Duodenal mucosa (tissue), 2 donors: ENCODE data around the gene PRKAG3.
A peak's percentile ranks its signal among the peaks of the same experiment; 100 is the strongest.

ENCODE experiments used
- H3K27ac ChIP-seq: one replicate; pipeline ENCODE4 v1.7.0; 2013; ENCODE audit warnings: low read depth, low read length
- H3K27me3 ChIP-seq, 2 donors: one replicate each; pipeline ENCODE4 v1.7.0; 2013; ENCODE audit warnings: low read length in 2 of 2, control low read depth in 1 of 2; ENCODE audit not compliant: insufficient read depth in 2 of 2, control insufficient read depth in 1 of 2
- H3K36me3 ChIP-seq, 2 donors: one replicate each; pipeline ENCODE4 v1.7.0; 2013; ENCODE audit warnings: low read length in 2 of 2, control low read depth in 1 of 2; ENCODE audit not compliant: insufficient read depth in 2 of 2, control insufficient read depth in 1 of 2
- H3K4me1 ChIP-seq, 2 donors: one replicate each; pipeline ENCODE4 v1.7.0; 2013; ENCODE audit warnings: low read length in 2 of 2, control low read depth in 1 of 2; ENCODE audit not compliant: insufficient read depth in 2 of 2, control insufficient read depth in 1 of 2
- H3K4me3 ChIP-seq, 2 donors: one replicate each; pipeline ENCODE4 v1.7.0; 2013; ENCODE audit warnings: low read length in 2 of 2, low read depth in 1 of 2
- H3K9ac ChIP-seq, 2 donors: one replicate each; pipeline ENCODE4 v1.7.0; 2013; ENCODE audit warnings: low read length in 2 of 2, low read depth in 1 of 2
- H3K9me3 ChIP-seq, 2 donors: one replicate each; pipeline ENCODE4 v1.7.0; 2013; ENCODE audit warnings: low read length in 2 of 2, control low read depth in 1 of 2; ENCODE audit not compliant: control insufficient read depth in 1 of 2

The PRKAG3 gene

DNA sequence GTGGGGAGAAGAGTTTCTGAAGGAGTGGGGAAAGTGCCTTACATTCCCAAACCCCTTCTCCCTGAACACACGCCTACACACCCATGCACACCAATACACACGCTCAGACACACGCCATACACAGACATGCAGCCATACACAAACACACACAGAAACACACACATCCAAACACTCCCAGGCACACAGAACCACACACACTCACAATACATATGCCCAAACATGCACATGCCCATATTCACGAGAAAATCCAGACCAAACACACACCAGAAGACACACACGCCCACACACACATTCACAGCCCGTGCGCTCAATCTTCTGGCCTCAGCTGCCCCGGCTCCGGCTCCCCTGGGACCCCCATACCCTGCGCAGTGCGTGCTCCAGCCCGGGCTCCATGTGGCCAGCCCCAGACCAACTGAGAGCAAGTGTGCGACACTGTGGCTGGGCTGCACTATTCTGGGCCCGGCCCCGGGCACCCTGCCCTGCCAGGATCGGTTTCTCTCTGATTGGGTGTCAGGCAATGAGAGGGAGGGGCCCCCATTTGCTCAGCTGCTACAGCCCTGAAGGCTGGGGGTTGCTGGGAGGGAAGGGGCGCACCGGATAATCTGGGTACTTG, at the start of gene PRKAG3:
Gene PRKAG3, minus strand, starts transcription at position 426 of the 613 bp plus-strand sequence.
- H3K4me3 ChIP-seq = no peak within 1 kb of the TSS
- H3K9me3 ChIP-seq = no peaks in the 10 kb centered on the region
- H3K9ac ChIP-seq = no peak within 1 kb of the TSS
- no peaks in the 10 kb centered on the region for H3K4me1 ChIP-seq
- peaks cover 0 to 14% of the 10 kb centered on the region in 2 donors for H3K27me3 ChIP-seq
- H3K36me3 ChIP-seq = no peaks in the 10 kb centered on the region
- no peak within 1 kb of the TSS for H3K27ac ChIP-seq

GRCh38 chr2:218880859-218881594, 49.4 kb upstream of the PRKAG3 start:
- Histone ChIP-seq H3K27me3 (peaks cover 67 to 70% of the 10 kb centered on the region in 2 donors), H3K27ac (peak overlapping the region; percentile 10), H3K9me3 (no peaks in the 10 kb centered on the region), H3K9ac (no peak overlapping the region), H3K36me3 (no peaks in the 10 kb centered on the region), H3K4me3 (peak overlapping the region; percentile 14 to 55), H3K4me1 (peaks cover 5 to 26% of the 10 kb centered on the region in 2 donors)

- Histone ChIP-seq H3K27me3 (peaks cover 73 to 77% of the 10 kb centered on the region in 2 donors), H3K9ac (no peak within 1 kb of the TSS), H3K4me1 (peaks cover 5 to 26% of the 10 kb centered on the region in 2 donors), H3K27ac (peak within 1 kb of the TSS; percentile 10), H3K36me3 (no peaks in the 10 kb centered on the region), H3K4me3 (peak within 1 kb of the TSS; percentile 30 to 55), H3K9me3 (no peaks in the 10 kb centered on the region)
These were observed 48.7 kb upstream of the PRKAG3 start, which contains the start of gene WNT10A for GRCh38 chr2:218880102-218880858. TSS of gene WNT10A (plus strand) at chr2:218880852. CDS start at chr2:218880996, 144 bp downstream.

DNA sequence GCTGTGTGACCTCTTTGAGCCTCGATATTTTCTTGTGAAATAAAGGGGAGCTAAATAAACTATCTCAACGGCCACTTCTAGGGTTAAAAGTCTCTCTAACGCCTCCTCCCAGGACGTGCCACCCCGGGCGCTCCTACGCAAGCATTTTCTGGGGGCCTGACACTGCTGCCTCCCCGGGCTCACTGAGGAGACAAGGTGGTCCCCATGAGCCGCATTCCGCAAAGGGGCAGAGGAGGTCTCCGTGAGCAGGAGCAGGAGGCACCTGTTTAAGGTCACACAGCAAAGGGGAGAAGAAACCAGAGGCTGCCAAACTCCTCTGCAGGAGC, 48.1 kb upstream of the PRKAG3 start:
- Histone ChIP-seq H3K27me3 (peaks cover 74 to 76% of the 10 kb centered on the region in 2 donors), H3K27ac (no peak overlapping the region), H3K4me3 (peak overlapping the region; percentile 22 to 55), H3K4me1 (peaks cover 5 to 26% of the 10 kb centered on the region in 2 donors), H3K9ac (no peak overlapping the region), H3K9me3 (no peaks in the 10 kb centered on the region), H3K36me3 (no peaks in the 10 kb centered on the region)

DNA sequence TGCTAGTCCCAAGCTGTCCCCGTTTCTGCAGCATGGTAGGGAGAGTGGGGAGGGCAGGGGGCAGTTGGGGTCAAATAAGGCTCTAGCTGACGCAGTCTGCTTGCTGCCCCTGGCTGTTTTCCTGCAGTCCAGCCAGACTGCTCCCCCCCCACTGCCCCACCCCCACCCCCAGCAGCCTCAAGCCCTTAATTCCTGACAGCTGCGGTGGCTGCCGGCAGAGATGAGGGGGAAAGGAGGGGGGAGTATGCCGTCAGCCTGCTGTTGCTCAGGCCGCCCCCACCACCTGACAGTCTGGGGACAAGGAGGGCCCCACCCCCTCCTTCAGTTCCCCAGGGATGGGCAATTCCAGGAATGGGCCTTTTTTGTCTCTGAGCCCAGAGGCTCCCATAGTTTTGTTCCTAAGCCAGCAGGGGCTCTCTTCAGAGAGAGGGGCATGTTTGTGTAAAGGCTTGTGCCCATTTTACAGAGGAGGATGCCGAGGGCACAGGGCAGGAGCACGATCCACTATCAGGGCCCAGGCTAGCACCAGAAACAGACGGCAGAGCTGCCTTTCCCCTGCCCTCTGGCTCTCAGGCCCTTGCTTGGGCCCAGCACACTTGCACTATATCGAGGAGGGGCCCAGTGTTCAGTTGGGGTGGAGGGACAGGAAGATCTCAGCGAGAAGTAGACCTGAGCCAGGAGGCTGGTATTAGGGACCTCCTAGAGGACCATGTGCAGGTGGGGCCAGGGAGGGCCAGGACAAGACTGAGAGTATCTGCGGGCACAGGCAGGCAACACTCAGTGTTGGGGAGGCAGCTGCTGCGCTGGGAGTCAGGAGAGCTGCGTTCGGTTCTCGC, 47.5 kb upstream of the PRKAG3 start:
- no peaks in the 10 kb centered on the region for H3K36me3 ChIP-seq
- H3K4me1 ChIP-seq = peaks cover 5 to 26% of the 10 kb centered on the region in 2 donors
- H3K27ac ChIP-seq = no peak overlapping the region
- H3K9me3 ChIP-seq = no peaks in the 10 kb centered on the region
- peaks cover 74 to 76% of the 10 kb centered on the region in 2 donors for H3K27me3 ChIP-seq
- peak overlapping the region in 1 of 2 donors; percentile 22 for H3K4me3 ChIP-seq
- no peak overlapping the region for H3K9ac ChIP-seq

- peaks cover 5 to 22% of the 10 kb centered on the region in 2 donors for H3K4me1 ChIP-seq
- no peak overlapping the region for H3K9ac ChIP-seq
- no peaks in the 10 kb centered on the region for H3K36me3 ChIP-seq
- peaks cover 78 to 83% of the 10 kb centered on the region in 2 donors for H3K27me3 ChIP-seq
- no peak overlapping the region for H3K4me3 ChIP-seq
- H3K27ac ChIP-seq = no peak overlapping the region
- no peaks in the 10 kb centered on the region for H3K9me3 ChIP-seq
These were observed 46.9 kb upstream of the PRKAG3 start for GRCh38 chr2:218878486-218878885.

- Histone ChIP-seq H3K36me3 (no peaks in the 10 kb centered on the region), H3K27ac (no peak overlapping the region), H3K9me3 (no peaks in the 10 kb centered on the region), H3K4me1 (peaks cover 5 to 19% of the 10 kb centered on the region in 2 donors), H3K9ac (no peak overlapping the region), H3K27me3 (peaks cover 81 to 85% of the 10 kb centered on the region in 2 donors), H3K4me3 (no peak overlapping the region)
These were observed 46.3 kb upstream of the PRKAG3 start for GRCh38 chr2:218877891-218878290.

DNA sequence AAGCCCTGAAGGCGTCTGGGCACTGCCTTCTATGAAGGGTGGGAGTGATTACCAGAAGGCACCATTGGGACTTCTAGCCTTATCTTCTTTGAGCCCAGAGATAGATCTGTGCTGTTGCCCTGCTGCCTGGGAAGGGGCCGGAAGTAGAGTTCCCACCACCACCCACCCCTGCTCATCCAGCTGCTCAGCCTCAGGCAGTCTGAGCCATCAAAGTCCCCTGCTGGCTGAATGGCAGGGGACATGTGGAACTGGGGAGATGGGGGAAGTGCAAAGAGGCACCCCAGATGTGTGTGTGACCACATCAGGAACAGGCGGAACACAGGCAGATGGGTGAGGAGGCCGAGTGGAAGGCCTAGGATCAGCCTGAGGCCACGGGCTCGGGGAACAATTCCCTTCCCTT, 45.7 kb upstream of the PRKAG3 start:
- Histone ChIP-seq H3K4me3 (no peak overlapping the region), H3K27ac (no peak overlapping the region), H3K36me3 (no peaks in the 10 kb centered on the region), H3K4me1 (peaks cover 3 to 14% of the 10 kb centered on the region in 2 donors), H3K9ac (no peak overlapping the region), H3K9me3 (no peaks in the 10 kb centered on the region), H3K27me3 (peaks cover 81 to 85% of the 10 kb centered on the region in 2 donors)

DNA sequence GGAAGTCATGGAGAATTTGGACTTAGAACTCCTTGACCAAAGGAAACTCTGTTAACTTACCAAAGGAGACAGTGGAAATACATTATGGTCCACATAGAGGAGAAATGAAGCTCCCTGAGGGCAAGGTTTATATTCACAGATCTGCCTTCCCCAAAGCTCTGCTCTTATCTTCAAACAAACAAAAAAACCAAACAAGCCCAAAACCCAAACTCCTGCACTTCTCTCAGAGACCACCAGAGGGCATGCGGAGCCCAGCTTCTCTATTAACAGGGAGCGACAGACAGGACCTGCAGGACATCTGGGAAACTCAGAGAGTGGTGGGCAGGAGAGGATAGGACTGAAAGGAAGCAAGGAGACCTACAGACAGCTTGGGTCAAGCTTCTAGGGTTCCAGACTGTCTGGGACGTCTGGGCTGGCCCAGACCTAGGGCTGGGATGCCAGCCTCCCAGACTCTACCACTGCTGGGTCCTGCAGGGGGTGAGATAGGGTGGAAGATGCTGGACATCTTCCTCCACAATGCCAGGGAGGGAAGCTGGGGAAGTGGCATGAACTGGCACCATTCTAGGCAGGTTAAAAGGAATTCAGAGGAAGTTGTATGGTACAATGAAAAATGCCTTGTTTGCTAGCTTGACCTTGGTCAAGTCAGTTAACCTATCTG, 45.1 kb upstream of the PRKAG3 start:
- Histone ChIP-seq H3K9me3 (no peaks in the 10 kb centered on the region), H3K4me1 (peaks cover 3 to 20% of the 10 kb centered on the region in 2 donors), H3K27ac (no peak overlapping the region), H3K27me3 (peaks cover 81 to 85% of the 10 kb centered on the region in 2 donors), H3K36me3 (no peaks in the 10 kb centered on the region), H3K4me3 (no peak overlapping the region), H3K9ac (no peak overlapping the region)
